ENCODE measurements around the gene ITPRID2.

- TF ChIP-seq CTCF (IDR thresholded peaks at IDR 0.05; ENCODE audit: low read length) (no peak), EZH2 (optimal IDR thresholded peaks at IDR 0.05; ENCODE audit: low read depth, low read length) (no peak), EZH2phosphoT487 (IDR thresholded peaks at IDR 0.05; ENCODE audit: low read length) (no peak)
Observed at GRCh38 chr2:181862583-181863281, 28.8 kb upstream of the ITPRID2 start.
